ENCODE data around the gene UBE2G1. TPM values are rescaled to one million over a fixed set of nuclear protein-coding genes. Genes with fewer than 3 reads are reported as not detected.

The UBE2G1 gene
- total RNA-seq, 1 experiment from 2014 or later = 80.6 TPM

DNA sequence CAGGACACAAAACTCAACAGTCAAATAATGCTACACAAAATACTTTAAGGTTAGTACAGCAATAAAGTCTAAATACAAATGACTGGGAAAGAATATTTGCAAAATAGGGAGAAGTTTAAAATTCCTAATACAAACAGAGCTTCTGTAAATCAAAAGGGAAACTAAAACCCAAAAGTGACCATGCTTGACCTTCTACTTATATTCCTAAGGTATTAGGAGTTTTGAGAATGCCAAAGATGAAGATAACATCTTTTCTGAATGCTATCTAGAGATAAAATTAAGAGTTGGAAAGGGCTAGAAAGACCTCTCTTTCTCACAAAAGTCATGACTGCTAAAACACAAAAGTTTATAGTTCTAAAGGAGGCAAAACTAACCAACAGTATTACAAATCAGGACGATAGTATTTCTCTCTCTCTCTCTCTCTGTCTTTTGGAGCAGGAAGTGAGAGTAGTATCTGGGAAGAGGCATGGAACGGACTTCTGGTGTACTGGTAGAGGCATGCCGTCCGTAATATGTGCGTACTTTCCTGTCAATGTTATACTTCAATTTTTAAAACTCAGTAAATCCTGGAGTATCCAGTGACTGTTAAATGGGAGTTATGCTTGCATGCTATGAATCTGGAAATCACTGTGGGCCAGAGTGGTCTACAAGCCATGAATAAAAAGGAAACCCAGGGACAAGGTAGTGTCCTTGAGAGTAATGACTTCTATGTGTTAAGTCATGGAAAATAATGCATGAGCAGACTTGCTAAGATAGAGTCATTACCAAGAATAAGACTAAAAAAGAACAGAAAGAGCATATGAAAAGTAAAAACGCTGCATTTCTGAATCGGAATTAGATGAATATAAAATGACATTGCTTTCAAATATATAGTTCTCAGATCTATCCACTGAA is 53.0 kb downstream of the UBE2G1 start (continued):
- TF ChIP-seq, protein P1, sequence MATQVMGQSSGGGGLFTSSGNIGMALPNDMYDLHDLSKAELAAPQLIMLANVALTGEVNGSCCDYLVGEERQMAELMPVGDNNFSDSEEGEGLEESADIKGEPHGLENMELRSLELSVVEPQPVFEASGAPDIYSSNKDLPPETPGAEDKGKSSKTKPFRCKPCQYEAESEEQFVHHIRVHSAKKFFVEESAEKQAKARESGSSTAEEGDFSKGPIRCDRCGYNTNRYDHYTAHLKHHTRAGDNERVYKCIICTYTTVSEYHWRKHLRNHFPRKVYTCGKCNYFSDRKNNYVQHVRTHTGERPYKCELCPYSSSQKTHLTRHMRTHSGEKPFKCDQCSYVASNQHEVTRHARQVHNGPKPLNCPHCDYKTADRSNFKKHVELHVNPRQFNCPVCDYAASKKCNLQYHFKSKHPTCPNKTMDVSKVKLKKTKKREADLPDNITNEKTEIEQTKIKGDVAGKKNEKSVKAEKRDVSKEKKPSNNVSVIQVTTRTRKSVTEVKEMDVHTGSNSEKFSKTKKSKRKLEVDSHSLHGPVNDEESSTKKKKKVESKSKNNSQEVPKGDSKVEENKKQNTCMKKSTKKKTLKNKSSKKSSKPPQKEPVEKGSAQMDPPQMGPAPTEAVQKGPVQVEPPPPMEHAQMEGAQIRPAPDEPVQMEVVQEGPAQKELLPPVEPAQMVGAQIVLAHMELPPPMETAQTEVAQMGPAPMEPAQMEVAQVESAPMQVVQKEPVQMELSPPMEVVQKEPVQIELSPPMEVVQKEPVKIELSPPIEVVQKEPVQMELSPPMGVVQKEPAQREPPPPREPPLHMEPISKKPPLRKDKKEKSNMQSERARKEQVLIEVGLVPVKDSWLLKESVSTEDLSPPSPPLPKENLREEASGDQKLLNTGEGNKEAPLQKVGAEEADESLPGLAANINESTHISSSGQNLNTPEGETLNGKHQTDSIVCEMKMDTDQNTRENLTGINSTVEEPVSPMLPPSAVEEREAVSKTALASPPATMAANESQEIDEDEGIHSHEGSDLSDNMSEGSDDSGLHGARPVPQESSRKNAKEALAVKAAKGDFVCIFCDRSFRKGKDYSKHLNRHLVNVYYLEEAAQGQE (IDR thresholded peaks at IDR 0.05; ENCODE audit: low read depth) = no peak
- no peak for TF ChIP-seq EZH2phosphoT487 (IDR thresholded peaks at IDR 0.05; ENCODE audit: borderline replicate concordance)
- TF ChIP-seq EZH2 (IDR thresholded peaks at IDR 0.05) = no peak
- no peak for TF ChIP-seq POLR2AphosphoS5 (IDR thresholded peaks at IDR 0.05; ENCODE audit: low read depth, low read length)
- TF ChIP-seq EGR1 (IDR thresholded peaks at IDR 0.05; ENCODE audit: low read depth) = no peak
- TF ChIP-seq, protein P2, sequence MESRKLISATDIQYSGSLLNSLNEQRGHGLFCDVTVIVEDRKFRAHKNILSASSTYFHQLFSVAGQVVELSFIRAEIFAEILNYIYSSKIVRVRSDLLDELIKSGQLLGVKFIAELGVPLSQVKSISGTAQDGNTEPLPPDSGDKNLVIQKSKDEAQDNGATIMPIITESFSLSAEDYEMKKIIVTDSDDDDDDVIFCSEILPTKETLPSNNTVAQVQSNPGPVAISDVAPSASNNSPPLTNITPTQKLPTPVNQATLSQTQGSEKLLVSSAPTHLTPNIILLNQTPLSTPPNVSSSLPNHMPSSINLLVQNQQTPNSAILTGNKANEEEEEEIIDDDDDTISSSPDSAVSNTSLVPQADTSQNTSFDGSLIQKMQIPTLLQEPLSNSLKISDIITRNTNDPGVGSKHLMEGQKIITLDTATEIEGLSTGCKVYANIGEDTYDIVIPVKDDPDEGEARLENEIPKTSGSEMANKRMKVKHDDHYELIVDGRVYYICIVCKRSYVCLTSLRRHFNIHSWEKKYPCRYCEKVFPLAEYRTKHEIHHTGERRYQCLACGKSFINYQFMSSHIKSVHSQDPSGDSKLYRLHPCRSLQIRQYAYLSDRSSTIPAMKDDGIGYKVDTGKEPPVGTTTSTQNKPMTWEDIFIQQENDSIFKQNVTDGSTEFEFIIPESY (IDR thresholded peaks at IDR 0.05; ENCODE audit: extremely low read depth, insufficient replicate concordance, low read length) = no peak
- TF ChIP-seq ELF1 (IDR thresholded peaks at IDR 0.05; ENCODE audit: borderline replicate concordance, low read depth) = no peak

All from HCT116 (cell line).